Body of pancreas (tissue), 4 donors: ENCODE measurements around the gene UNCX.

ENCODE experiments used
- POLR2A ChIP-seq, 3 donors: fragments of 450-650 bp; IDR thresholded peaks; one replicate each; pipeline ENCODE4 v1.6.1; 2016; ENCODE audit warnings: antibody characterized with exemption in 3 of 3, mild to moderate bottlenecking in 2 of 3
- TF ChIP-seq, protein P1 (sequence below), 7 experiments: fragments of 450-650 bp in 4 of 7; fragments of 200-600 bp in 3 of 7; sonication (generic) in 3 of 7; IDR thresholded peaks; one replicate each; pipeline ENCODE4 v1.5.1; 2016 to 2019; ENCODE audit warnings: antibody characterized with exemption in 7 of 7

GRCh38 chr7:1236132-1236661 lies 3.5 kb downstream of the UNCX start:
- TF ChIP-seq, protein P1, sequence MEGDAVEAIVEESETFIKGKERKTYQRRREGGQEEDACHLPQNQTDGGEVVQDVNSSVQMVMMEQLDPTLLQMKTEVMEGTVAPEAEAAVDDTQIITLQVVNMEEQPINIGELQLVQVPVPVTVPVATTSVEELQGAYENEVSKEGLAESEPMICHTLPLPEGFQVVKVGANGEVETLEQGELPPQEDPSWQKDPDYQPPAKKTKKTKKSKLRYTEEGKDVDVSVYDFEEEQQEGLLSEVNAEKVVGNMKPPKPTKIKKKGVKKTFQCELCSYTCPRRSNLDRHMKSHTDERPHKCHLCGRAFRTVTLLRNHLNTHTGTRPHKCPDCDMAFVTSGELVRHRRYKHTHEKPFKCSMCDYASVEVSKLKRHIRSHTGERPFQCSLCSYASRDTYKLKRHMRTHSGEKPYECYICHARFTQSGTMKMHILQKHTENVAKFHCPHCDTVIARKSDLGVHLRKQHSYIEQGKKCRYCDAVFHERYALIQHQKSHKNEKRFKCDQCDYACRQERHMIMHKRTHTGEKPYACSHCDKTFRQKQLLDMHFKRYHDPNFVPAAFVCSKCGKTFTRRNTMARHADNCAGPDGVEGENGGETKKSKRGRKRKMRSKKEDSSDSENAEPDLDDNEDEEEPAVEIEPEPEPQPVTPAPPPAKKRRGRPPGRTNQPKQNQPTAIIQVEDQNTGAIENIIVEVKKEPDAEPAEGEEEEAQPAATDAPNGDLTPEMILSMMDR (IDR thresholded peaks at IDR 0.05) = no peak
- no peak for TF ChIP-seq POLR2A (IDR thresholded peaks at IDR 0.05)
